Measurements from ENCODE around the gene MAD1L1. TPM values are rescaled to one million over a fixed set of nuclear protein-coding genes. Genes with fewer than 3 reads are reported as not detected.

The MAD1L1 gene
- total RNA-seq, 1 donor from 2014 or later = 32.7 TPM

- no peak overlapping the region for H3K4me3 Mint-ChIP-seq (ENCODE audit: unreplicated experiment)
- peaks cover 2% of the 10 kb centered on the region for H3K36me3 Mint-ChIP-seq (ENCODE audit: unreplicated experiment)
- peak overlapping the region; percentile 31 for H3K27ac Mint-ChIP-seq (ENCODE audit: unreplicated experiment)
- H3K9me3 Mint-ChIP-seq (ENCODE audit: unreplicated experiment) = no peaks in the 10 kb centered on the region
- peaks cover 46% of the 10 kb centered on the region for H3K4me1 Mint-ChIP-seq (ENCODE audit: unreplicated experiment)
- no peak for DNase-seq (ENCODE audit: extremely low spot score, unreplicated experiment)
- no peak for TF ChIP-seq CTCF (IDR thresholded peaks at IDR 0.05)
- no peaks in the 10 kb centered on the region for H3K27me3 Mint-ChIP-seq (ENCODE audit: unreplicated experiment)
Measured at GRCh38 chr7:2103071-2103898, 129.5 kb downstream of the MAD1L1 start.

- Mint-ChIP-seq H3K4me1 (ENCODE audit: unreplicated experiment) (peaks cover 39% of the 10 kb centered on the region), H3K4me3 (ENCODE audit: unreplicated experiment) (no peak overlapping the region)
- DNase-seq (ENCODE audit: extremely low spot score, unreplicated experiment) = no peak
Measured at GRCh38 chr7:2102375-2102723, 130.4 kb downstream of the MAD1L1 start.

GRCh38 chr7:2101630-2102374, 130.9 kb downstream of the MAD1L1 start:
- no peaks in the 10 kb centered on the region for H3K27me3 Mint-ChIP-seq (ENCODE audit: unreplicated experiment)
- H3K4me1 Mint-ChIP-seq (ENCODE audit: unreplicated experiment) = peaks cover 34% of the 10 kb centered on the region
- no peak for DNase-seq (ENCODE audit: extremely low spot score, unreplicated experiment)
- no peak for TF ChIP-seq CTCF (IDR thresholded peaks at IDR 0.05)
- peaks cover 2% of the 10 kb centered on the region for H3K36me3 Mint-ChIP-seq (ENCODE audit: unreplicated experiment)
- H3K9me3 Mint-ChIP-seq (ENCODE audit: unreplicated experiment) = no peaks in the 10 kb centered on the region
- no peak overlapping the region for H3K27ac Mint-ChIP-seq (ENCODE audit: unreplicated experiment)
- no peak overlapping the region for H3K4me3 Mint-ChIP-seq (ENCODE audit: unreplicated experiment)

More at GRCh38 chr7:2102375-2102723, 130.4 kb downstream of the MAD1L1 start:
- TF ChIP-seq CTCF (IDR thresholded peaks at IDR 0.05) = no peak
- H3K36me3 Mint-ChIP-seq (ENCODE audit: unreplicated experiment) = peaks cover 2% of the 10 kb centered on the region
- H3K9me3 Mint-ChIP-seq (ENCODE audit: unreplicated experiment) = no peaks in the 10 kb centered on the region
- no peak overlapping the region for H3K27ac Mint-ChIP-seq (ENCODE audit: unreplicated experiment)
- H3K27me3 Mint-ChIP-seq (ENCODE audit: unreplicated experiment) = no peaks in the 10 kb centered on the region

DNA sequence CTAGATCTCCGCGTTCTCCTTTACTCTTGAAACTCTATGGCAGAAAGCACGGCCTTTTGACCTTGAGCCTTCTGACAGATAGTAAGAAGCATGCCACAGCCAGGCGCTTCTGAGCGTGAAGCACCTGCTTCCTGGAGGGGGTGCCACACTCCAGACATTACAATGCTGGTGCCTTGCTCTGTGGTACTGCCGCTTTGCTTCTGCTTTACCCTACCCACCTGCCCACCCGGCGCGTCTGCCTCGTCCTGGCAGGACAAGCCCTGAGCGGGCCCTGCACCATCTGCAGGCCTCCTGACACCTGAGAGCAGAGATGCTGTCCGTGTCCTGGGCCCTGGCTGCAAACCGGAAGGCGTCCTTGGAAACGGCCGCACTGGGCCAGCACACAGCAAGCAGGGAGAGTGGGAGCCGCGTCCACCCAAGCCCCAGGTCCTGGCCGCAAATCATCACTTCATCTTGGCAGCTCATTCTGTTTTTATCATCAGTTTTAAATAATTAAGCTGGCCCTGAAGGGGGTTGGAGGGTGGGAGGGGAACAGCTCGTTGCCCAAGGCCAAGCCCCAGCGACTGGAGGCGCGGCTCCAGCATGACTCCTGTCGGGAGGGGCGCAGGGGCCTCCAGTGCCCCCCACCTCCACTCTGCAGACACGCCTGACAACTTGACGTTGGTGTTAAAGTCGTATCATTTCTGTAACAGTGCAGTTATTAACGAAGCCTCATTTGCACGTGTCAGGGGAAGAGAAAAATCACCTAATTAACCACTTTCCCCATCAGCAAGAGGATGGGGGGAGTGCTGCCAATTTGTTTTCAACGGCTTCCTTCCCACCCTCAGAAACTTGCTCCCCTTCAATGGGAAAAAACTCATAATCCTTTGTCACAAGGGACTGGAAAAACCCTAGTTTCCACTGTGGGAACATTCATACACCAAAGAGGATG, 132.2 kb downstream of the MAD1L1 start:
- Mint-ChIP-seq H3K36me3 (ENCODE audit: unreplicated experiment) (peaks cover 2% of the 10 kb centered on the region), H3K4me3 (ENCODE audit: unreplicated experiment) (no peak overlapping the region), H3K9me3 (ENCODE audit: unreplicated experiment) (no peaks in the 10 kb centered on the region), H3K4me1 (ENCODE audit: unreplicated experiment) (peaks cover 29% of the 10 kb centered on the region), H3K27me3 (ENCODE audit: unreplicated experiment) (no peaks in the 10 kb centered on the region), H3K27ac (ENCODE audit: unreplicated experiment) (no peak overlapping the region)
- no peak for TF ChIP-seq CTCF (IDR thresholded peaks at IDR 0.05)
- DNase-seq (ENCODE audit: extremely low spot score, unreplicated experiment) = no peak

Data from osteocyte (in vitro differentiated cells).